ENCODE measurements around the gene NCK1. TPM values are rescaled to one million over a fixed set of nuclear protein-coding genes. Genes with fewer than 3 reads are reported as not detected.

The NCK1 gene
- total and polyA plus RNA-seq, 9 of the 15 experiments (the other 6 are each of a cell fraction or from before 2014, with no cell fraction given) = 17.3 to 30.5 (median 25.0) TPM

DNA sequence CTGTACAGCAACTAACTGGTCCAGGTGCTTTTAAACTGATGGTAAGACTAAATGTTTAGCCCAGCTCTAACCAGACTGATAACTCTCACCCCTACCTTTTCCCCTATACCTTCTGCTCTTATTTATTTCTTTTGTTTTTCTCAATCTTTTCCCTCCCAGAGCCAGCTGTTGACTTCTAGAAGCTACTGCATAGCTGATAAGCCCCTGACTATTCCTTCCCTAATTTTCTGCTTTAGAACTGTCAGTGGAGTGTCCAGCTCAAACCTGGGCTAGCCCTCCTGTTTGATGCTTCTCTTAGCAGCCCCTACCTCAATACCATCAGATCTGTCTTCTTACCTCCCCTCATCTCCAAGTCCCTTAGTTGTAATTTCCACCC, 22.5 kb upstream of the NCK1 start:
- no peaks in the 10 kb centered on the region for H3K79me2 ChIP-seq (ENCODE audit: control insufficient read depth, insufficient read depth, low read length)
- H3K27ac ChIP-seq (ENCODE audit: extremely low read depth, low read depth, low read length) = peak overlapping the region; percentile 68
- BruUV-seq (replicated peaks) = no TSS peak
- no peaks in the 10 kb centered on the region for H4K20me1 ChIP-seq (replicated peaks; ENCODE audit: control insufficient read depth, insufficient read depth, low read length)
- H3K27me3 ChIP-seq (ENCODE audit: control insufficient read depth in 2 of 2, insufficient read depth in 2 of 2, low read length in 2 of 2) = no peaks in the 10 kb centered on the region
- DNase-seq (ENCODE audit: extremely low read depth in 1 of 4, low spot score in 3 of 4) = peak in 1 of 4 experiments; percentile 16
- peak; percentile 70 for ATAC-seq
- no peak for TF ChIP-seq ZNF589 (CRISPR knock-in tag; IDR thresholded peaks at IDR 0.05; ENCODE audit: low read depth)
- no peak for TF ChIP-seq IFI16 (CRISPR knock-in tag; IDR thresholded peaks at IDR 0.05)
- TF ChIP-seq FOXK1 (CRISPR knock-in tag; IDR thresholded peaks at IDR 0.05; ENCODE audit: borderline replicate concordance) = no peak
- peak; percentile 58 for TF ChIP-seq CBFA2T3 (IDR thresholded peaks at IDR 0.05)
- TF ChIP-seq STAT6 (CRISPR knock-in tag; IDR thresholded peaks at IDR 0.05) = no peak
- peak; percentile 15; the same call in 1 of the 2 replicates for TF ChIP-seq HMBOX1 (IDR thresholded peaks at IDR 0.05)
- TF ChIP-seq TBP (optimal IDR thresholded peaks at IDR 0.05; ENCODE audit: low read depth, low read length) = peak; percentile 1
- TF ChIP-seq KLF6 (CRISPR knock-in tag; IDR thresholded peaks at IDR 0.05; ENCODE audit: borderline replicate concordance) = no peak
- no peak for TF ChIP-seq MIER1 (IDR thresholded peaks at IDR 0.05; ENCODE audit: low read depth)
- TF ChIP-seq NCOR1 (IDR thresholded peaks at IDR 0.05) = 0 out of 2 replicates have a peak, but pooled peaks have one; percentile 7
- TF ChIP-seq TAL1 (IDR thresholded peaks at IDR 0.05) = peak; percentile 26; the same call in 1 of the 2 replicates
- TF ChIP-seq ZNF668 (CRISPR knock-in tag; IDR thresholded peaks at IDR 0.05) = no peak
- TF ChIP-seq THRB (CRISPR knock-in tag; conservative IDR thresholded peaks at IDR 0.05) = no peak
- in situ Hi-C loops (cut with MboI) = no loop called here
- peaks cover 16% of the 10 kb centered on the region; the same call in 1 of the 3 replicates for H3K36me3 ChIP-seq (ENCODE audit: control insufficient read depth, insufficient read depth, low read length)
- no peak overlapping the region for H3K4me3 ChIP-seq
- peak overlapping the region in 1 of 2 experiments; percentile 34; a peak in 1 of 4 replicates for H3K9ac ChIP-seq (ENCODE audit: insufficient read depth in 1 of 2, low read depth in 2 of 2, low read length in 2 of 2)
- intact Hi-C loops (cut with micrococcal nuclease) = no loop called here
- H2AFZ ChIP-seq (ENCODE audit: low read depth, low read length) = no peak overlapping the region
- ChIA-PET CTCF (ENCODE audit: low intra/inter-chr PET ratio) (no interaction called here), POLR2A (interaction anchor here (1.3 kb wide), 1 partner anchor 8 kb away, joined by 3 read pairs; no protein-coding TSS in a partner anchor)
- no peaks in the 10 kb centered on the region for H3K9me1 ChIP-seq (ENCODE audit: control insufficient read depth, insufficient read depth, low read length)
- peak; percentile 78 for FAIRE-seq
- no peaks in the 10 kb centered on the region for H3K9me3 ChIP-seq (replicated peaks; ENCODE audit: control insufficient read depth, insufficient read depth, low read depth, low read length)
- H3K4me2 ChIP-seq (ENCODE audit: insufficient read depth, low read length) = no peak overlapping the region
- H3K4me1 ChIP-seq (replicated peaks in 1 of 2; ENCODE audit: control insufficient read depth in 2 of 2, insufficient read depth in 2 of 2, low read length in 2 of 2) = peaks cover 0 to 25% of the 10 kb centered on the region in 2 experiments
